Cardiac muscle cell (in vitro differentiated cells and primary cell): Measurements from ENCODE around the gene CFAP20DC. TPM values are rescaled to one million over a fixed set of nuclear protein-coding genes. Genes with fewer than 3 reads are reported as not detected.

ENCODE experiments used
- DNase-seq, 2 donors: peaks; one replicate each; pipeline versions ENCODE4 v3.0.0 to v3.0.0-alpha.2; 2010 to 2017; ENCODE audit warnings: low read depth in 1 of 2, low spot score in 1 of 2
- H3K27ac ChIP-seq: fragments of 200-600 bp; sonication (generic); 2 replicates; pipeline ENCODE4 v1.5.1; 2016
- H3K27me3 ChIP-seq: fragments of 200-600 bp; sonication (generic); 2 replicates; pipeline ENCODE4 v1.6.0; 2016; ENCODE audit warnings: control low read depth
- H3K36me3 ChIP-seq: fragments of 200-600 bp; sonication (generic); 2 replicates; pipeline ENCODE4 v1.5.1; 2016; ENCODE audit warnings: control low read depth
- H3K4me1 ChIP-seq: fragments of 200-600 bp; sonication (generic); 2 replicates; pipeline ENCODE4 v1.8.1; 2017; ENCODE audit warnings: low read depth, mild to moderate bottlenecking, mixed run types
- H3K4me3 ChIP-seq: fragments of 200-600 bp; sonication (generic); 2 replicates; pipeline ENCODE4 v1.5.1; 2016; ENCODE audit warnings: mild to moderate bottlenecking
- H3K9me3 ChIP-seq: fragments of 200-600 bp; sonication (generic); 2 replicates; pipeline ENCODE4 v1.5.1; 2017; ENCODE audit warnings: low read depth, mild to moderate bottlenecking, control low read depth
- polyA plus RNA-seq: library from polyadenylated mRNA; unstranded; fragments of >200 nt; fragmentation: Nextera tagmentation; extraction: Ambion mirVana; gene quantifications from 2 replicates; pipeline ENCODE4 v1.2.1, GENCODE V29; 2016
- total RNA-seq: library from RNA; depleted of rRNA; stranded (reverse); fragments of >200 nt; gene quantifications from 2 replicates; pipeline ENCODE4 v1.2.3, GENCODE V29; 2016
- TF ChIP-seq, protein P1 (sequence below): IDR thresholded peaks from 2 replicates; pipeline ENCODE4 v1.5.1; 2012; ENCODE audit warnings: low read depth, mild to moderate bottlenecking, low read length

CFAP20DC gene
- total and polyA plus RNA-seq, 2 experiments from 2014 or later = 0.53 to 1.3 TPM

- no peaks in the 10 kb centered on the region for H3K9me3 ChIP-seq
- no peak overlapping the region for H3K4me3 ChIP-seq
- no peak overlapping the region for H3K27ac ChIP-seq
- TF ChIP-seq, protein P1, sequence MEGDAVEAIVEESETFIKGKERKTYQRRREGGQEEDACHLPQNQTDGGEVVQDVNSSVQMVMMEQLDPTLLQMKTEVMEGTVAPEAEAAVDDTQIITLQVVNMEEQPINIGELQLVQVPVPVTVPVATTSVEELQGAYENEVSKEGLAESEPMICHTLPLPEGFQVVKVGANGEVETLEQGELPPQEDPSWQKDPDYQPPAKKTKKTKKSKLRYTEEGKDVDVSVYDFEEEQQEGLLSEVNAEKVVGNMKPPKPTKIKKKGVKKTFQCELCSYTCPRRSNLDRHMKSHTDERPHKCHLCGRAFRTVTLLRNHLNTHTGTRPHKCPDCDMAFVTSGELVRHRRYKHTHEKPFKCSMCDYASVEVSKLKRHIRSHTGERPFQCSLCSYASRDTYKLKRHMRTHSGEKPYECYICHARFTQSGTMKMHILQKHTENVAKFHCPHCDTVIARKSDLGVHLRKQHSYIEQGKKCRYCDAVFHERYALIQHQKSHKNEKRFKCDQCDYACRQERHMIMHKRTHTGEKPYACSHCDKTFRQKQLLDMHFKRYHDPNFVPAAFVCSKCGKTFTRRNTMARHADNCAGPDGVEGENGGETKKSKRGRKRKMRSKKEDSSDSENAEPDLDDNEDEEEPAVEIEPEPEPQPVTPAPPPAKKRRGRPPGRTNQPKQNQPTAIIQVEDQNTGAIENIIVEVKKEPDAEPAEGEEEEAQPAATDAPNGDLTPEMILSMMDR = no peak
- no peaks in the 10 kb centered on the region for H3K4me1 ChIP-seq
- no peaks in the 10 kb centered on the region for H3K27me3 ChIP-seq
- H3K36me3 ChIP-seq = no peaks in the 10 kb centered on the region
- no peak for DNase-seq
Observed at GRCh38 chr3:58793938-58794337, 255.9 kb downstream of the CFAP20DC start.

DNA sequence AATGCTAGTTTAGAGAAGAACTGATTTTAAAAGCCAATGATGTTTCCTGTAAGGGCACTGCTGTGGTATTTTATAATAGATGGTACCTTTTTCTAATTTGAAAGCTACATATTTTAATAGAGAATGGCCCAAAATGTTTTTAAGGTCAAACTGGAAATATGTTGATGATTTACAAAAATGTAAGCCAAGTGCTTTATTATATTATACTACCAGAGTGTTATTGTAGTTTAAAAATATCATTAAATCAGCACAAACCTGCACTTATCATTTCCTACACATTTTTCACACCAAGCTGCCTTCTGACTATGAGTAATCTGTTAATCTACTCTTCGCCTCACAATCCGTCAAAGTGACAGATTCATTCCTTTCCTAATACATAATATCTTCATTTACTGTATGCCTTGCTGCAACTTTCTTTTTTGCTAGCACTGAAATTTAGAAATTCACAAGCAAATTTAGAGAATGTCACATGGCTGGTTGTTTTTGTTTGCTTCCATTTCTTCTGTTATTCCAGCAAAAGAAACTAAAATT lies 256.8 kb downstream of the CFAP20DC start:
- TF ChIP-seq, protein P1 = no peak
- no peaks in the 10 kb centered on the region for H3K4me1 ChIP-seq
- no peaks in the 10 kb centered on the region for H3K9me3 ChIP-seq
- no peak overlapping the region for H3K4me3 ChIP-seq
- H3K27ac ChIP-seq = no peak overlapping the region
- H3K36me3 ChIP-seq = no peaks in the 10 kb centered on the region
- no peak for DNase-seq
- H3K27me3 ChIP-seq = no peaks in the 10 kb centered on the region

DNA sequence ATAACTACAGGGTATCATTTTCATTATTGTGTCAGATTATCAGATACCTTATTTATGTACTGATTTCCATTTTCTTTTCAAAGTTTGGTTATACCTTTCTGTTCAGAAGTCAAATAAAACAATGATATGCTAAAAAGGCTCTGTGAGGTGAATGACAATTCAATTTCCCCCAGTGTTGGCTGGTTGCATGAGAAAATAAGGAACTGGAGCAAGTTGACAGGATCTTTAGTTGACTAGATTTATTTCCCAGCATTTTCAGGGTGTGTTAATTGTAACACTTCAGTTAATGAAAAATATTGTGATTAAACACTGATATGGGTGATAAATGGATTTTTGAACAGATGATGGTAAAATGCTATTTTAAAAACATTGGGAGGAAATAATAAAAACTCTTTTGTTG lies 260.4 kb downstream of the CFAP20DC start:
- no peak for DNase-seq
- Histone ChIP-seq H3K36me3 (no peaks in the 10 kb centered on the region), H3K27ac (no peak overlapping the region), H3K4me1 (no peaks in the 10 kb centered on the region), H3K9me3 (no peaks in the 10 kb centered on the region), H3K4me3 (no peak overlapping the region), H3K27me3 (no peaks in the 10 kb centered on the region)
- TF ChIP-seq, protein P1 = no peak

DNA sequence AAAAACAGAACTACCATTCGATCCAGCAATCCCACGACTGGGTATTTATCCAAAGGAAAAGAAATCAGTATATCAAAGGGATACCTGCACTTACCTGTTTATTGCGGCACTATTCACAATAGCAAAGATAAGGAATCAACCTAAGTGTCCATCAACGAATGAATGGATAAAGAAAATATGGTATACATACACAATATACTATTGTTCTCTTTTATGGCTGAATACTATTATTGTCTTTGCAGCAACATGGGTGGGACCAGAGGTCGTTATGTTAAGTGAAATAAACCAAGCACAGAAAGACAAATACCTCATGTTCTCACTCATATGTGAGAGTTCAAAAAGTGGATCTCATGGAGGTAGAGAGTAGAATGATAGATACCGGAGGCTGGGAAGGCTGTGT lies 264.9 kb downstream of the CFAP20DC start:
- H3K4me3 ChIP-seq = no peak overlapping the region
- no peak for DNase-seq
- H3K9me3 ChIP-seq = no peaks in the 10 kb centered on the region
- H3K27ac ChIP-seq = no peak overlapping the region
- H3K4me1 ChIP-seq = no peaks in the 10 kb centered on the region
- H3K36me3 ChIP-seq = no peaks in the 10 kb centered on the region
- TF ChIP-seq, protein P1 = no peak
- H3K27me3 ChIP-seq = no peaks in the 10 kb centered on the region

- no peak for DNase-seq
- TF ChIP-seq, protein P1 = no peak
- Histone ChIP-seq H3K27me3 (no peaks in the 10 kb centered on the region), H3K9me3 (no peaks in the 10 kb centered on the region), H3K4me3 (no peak overlapping the region), H3K4me1 (no peaks in the 10 kb centered on the region), H3K27ac (no peak overlapping the region), H3K36me3 (no peaks in the 10 kb centered on the region)
Observed at GRCh38 chr3:58784425-58784824, 265.4 kb downstream of the CFAP20DC start.

GRCh38 chr3:58783845-58784244 lies 266.0 kb downstream of the CFAP20DC start:
- TF ChIP-seq, protein P1 = no peak
- no peaks in the 10 kb centered on the region for H3K9me3 ChIP-seq
- H3K27me3 ChIP-seq = no peaks in the 10 kb centered on the region
- DNase-seq = no peak
- H3K27ac ChIP-seq = no peak overlapping the region
- H3K4me1 ChIP-seq = no peaks in the 10 kb centered on the region
- H3K36me3 ChIP-seq = no peaks in the 10 kb centered on the region
- H3K4me3 ChIP-seq = no peak overlapping the region
